Measurements from ENCODE around the gene INPP5E. TPM values are rescaled to one million over a fixed set of nuclear protein-coding genes. Genes with fewer than 3 reads are reported as not detected.

Gene INPP5E
- total RNA-seq, 1 donor from 2014 or later: 5.8 TPM

- DNase-seq (ENCODE audit: low read depth, low spot score): no peak
These were observed 52.4 kb downstream of the INPP5E start for GRCh38 chr9:136387217-136387616.

GRCh38 chr9:136386018-136386417 lies 53.6 kb downstream of the INPP5E start:
- no peak for DNase-seq (ENCODE audit: low read depth, low spot score)

- no peak for DNase-seq (ENCODE audit: low read depth, low spot score)
These were observed 54.6 kb downstream of the INPP5E start for GRCh38 chr9:136385015-136385414.

GRCh38 chr9:136383436-136383835 lies 56.2 kb downstream of the INPP5E start:
- DNase-seq (ENCODE audit: low read depth, low spot score): no peak

GRCh38 chr9:136381966-136382513 lies 57.6 kb downstream of the INPP5E start:
- DNase-seq (ENCODE audit: low read depth, low spot score): no peak

- no peak for DNase-seq (ENCODE audit: low read depth, low spot score)
These were observed 58.3 kb downstream of the INPP5E start for GRCh38 chr9:136381311-136381710.

- DNase-seq (ENCODE audit: low read depth, low spot score): no peak
These were observed 59.3 kb downstream of the INPP5E start for GRCh38 chr9:136380381-136380780.

- no peak for DNase-seq (ENCODE audit: low read depth, low spot score)
These were observed 59.8 kb downstream of the INPP5E start for GRCh38 chr9:136379891-136380290.

- DNase-seq (ENCODE audit: low read depth, low spot score): no peak
These were observed 60.2 kb downstream of the INPP5E start for GRCh38 chr9:136379401-136379800.

GRCh38 chr9:136379003-136379287 lies 60.7 kb downstream of the INPP5E start:
- DNase-seq (ENCODE audit: low read depth, low spot score): no peak

Other genes starting within 250 kb of the INPP5E start
- gene LHX3, start 234.7 kb downstream of the INPP5E start, total RNA-seq: not detected in 2 replicates
- 12.4 and 15.4 TPM in 2 replicates for gene QSOX2, start 194.0 kb downstream of the INPP5E start, total RNA-seq
- gene CCDC187, start 135.8 kb downstream of the INPP5E start, total RNA-seq: not detected in 2 replicates
- gene GPSM1, start 112.3 kb downstream of the INPP5E start, total RNA-seq: 24.1 and 32.1 TPM in 2 replicates
- 15.7 and 32.4 TPM in 2 replicates for gene DNLZ, start 76.1 kb downstream of the INPP5E start, total RNA-seq
- 0.59 and 1.1 TPM in 2 replicates for gene CARD9, start 66.2 kb downstream of the INPP5E start, total RNA-seq
- gene SNAPC4, start 39.7 kb downstream of the INPP5E start, total RNA-seq: 7.8 and 10.5 TPM in 2 replicates
- gene ENTR1, start 29.2 kb downstream of the INPP5E start, total RNA-seq: 37.6 and 44.7 TPM in 2 replicates
- gene PMPCA, start 29.2 kb downstream of the INPP5E start, total RNA-seq: 63.0 and 65.5 TPM in 2 replicates
- gene SEC16A, start 43.2 kb upstream of the INPP5E start, total RNA-seq: 18.8 and 19.9 TPM in 2 replicates
- 70.7 and 92.1 TPM in 2 replicates for gene NOTCH1, start 106.2 kb upstream of the INPP5E start, total RNA-seq
- gene EGFL7, start 223.1 kb upstream of the INPP5E start, total RNA-seq: 450 and 500 TPM in 2 replicates
- gene AGPAT2, start 247.6 kb upstream of the INPP5E start, total RNA-seq: 48.9 and 49.9 TPM in 2 replicates

Measured in pulmonary artery endothelial cell (primary cell).